HCT116 (cell line): ENCODE results near the gene QRICH2.
"Not testable (repeated sequence)": the region's sequence is repeated elsewhere in the genome, so short reads cannot be mapped to it uniquely, and the experiment has no call there.

Experiments
- ATF3 ChIP-seq: IDR thresholded peaks from 2 replicates; pipeline ENCODE4 v1.6.1; 2012
- CTCF ChIP-seq, 3 experiments: fragments of 200-600 bp in 1 of 3; sonication (generic) in 1 of 3; IDR thresholded peaks in 2 of 3; conservative IDR thresholded peaks in 1 of 3; 2 replicates each; pipeline ENCODE4 v1.5.1; 2012 to 2017; ENCODE audit warnings: low read depth in 2 of 3, low read length in 2 of 3, antibody characterized with exemption in 1 of 3, borderline replicate concordance in 1 of 3, control low read depth in 1 of 3, mild to moderate bottlenecking in 1 of 3, mixed read lengths in 1 of 3, mixed run types in 1 of 3, moderate library complexity in 1 of 3; ENCODE audit not compliant: insufficient read depth in 1 of 3
- ELF1 ChIP-seq: IDR thresholded peaks from 2 replicates; pipeline ENCODE4 v1.6.1; 2012; ENCODE audit warnings: low read depth, borderline replicate concordance
- EZH2phosphoT487 ChIP-seq: fragments of 200-600 bp; IDR thresholded peaks from 2 replicates; pipeline ENCODE4 v1.6.1; 2018; ENCODE audit warnings: antibody characterized with exemption, borderline replicate concordance
- JUND ChIP-seq: IDR thresholded peaks from 2 replicates; pipeline ENCODE4 v1.6.1; 2012
- POLR2A ChIP-seq: IDR thresholded peaks from 2 replicates; pipeline ENCODE4 v1.7.0; 2011; ENCODE audit warnings: borderline replicate concordance; ENCODE audit not compliant: insufficient read depth, insufficient read length; ENCODE audit errors: extremely low read depth
- POLR2AphosphoS5 ChIP-seq: IDR thresholded peaks from 2 replicates; pipeline ENCODE4 v1.6.1; 2011; ENCODE audit warnings: mild to moderate bottlenecking, low read depth, low read length, moderate library complexity
- RAD21 ChIP-seq: IDR thresholded peaks from 2 replicates; pipeline ENCODE4 v1.6.1; 2012; ENCODE audit warnings: low read depth, mild to moderate bottlenecking
- SP1 ChIP-seq: IDR thresholded peaks from 2 replicates; pipeline ENCODE4 v1.6.1; 2012; ENCODE audit warnings: low read depth
- ZBTB33 ChIP-seq: IDR thresholded peaks from 2 replicates; pipeline ENCODE4 v1.6.1; 2011; ENCODE audit warnings: mild to moderate bottlenecking, low read length, moderate library complexity; ENCODE audit not compliant: insufficient replicate concordance; ENCODE audit errors: extremely low read depth

GRCh38 chr17:76225373-76226086 is 82.5 kb downstream of the QRICH2 start:
- TF ChIP-seq EZH2phosphoT487; CTCF (IDR thresholded peaks at IDR 0.05 in 2 of 3, conservative IDR thresholded peaks at IDR 0.05 in 1 of 3; ENCODE audit: borderline replicate concordance in 1 of 3, insufficient read depth in 1 of 3, low read depth in 2 of 3, low read length in 2 of 3); ATF3; ZBTB33; POLR2A; ELF1; SP1; JUND; RAD21; POLR2AphosphoS5: not testable (repeated sequence)
